ENCODE data around the gene ARHGEF3. TPM values are rescaled to one million over a fixed set of nuclear protein-coding genes. Genes with fewer than 3 reads are reported as not detected.
"Not testable (repeated sequence)": the region's sequence is repeated elsewhere in the genome, so short reads cannot be mapped to it uniquely, and the experiment has no call there.

The ARHGEF3 gene
- total RNA-seq, 2 donors from 2014 or later, result 21.1 to 43.6 TPM

DNA sequence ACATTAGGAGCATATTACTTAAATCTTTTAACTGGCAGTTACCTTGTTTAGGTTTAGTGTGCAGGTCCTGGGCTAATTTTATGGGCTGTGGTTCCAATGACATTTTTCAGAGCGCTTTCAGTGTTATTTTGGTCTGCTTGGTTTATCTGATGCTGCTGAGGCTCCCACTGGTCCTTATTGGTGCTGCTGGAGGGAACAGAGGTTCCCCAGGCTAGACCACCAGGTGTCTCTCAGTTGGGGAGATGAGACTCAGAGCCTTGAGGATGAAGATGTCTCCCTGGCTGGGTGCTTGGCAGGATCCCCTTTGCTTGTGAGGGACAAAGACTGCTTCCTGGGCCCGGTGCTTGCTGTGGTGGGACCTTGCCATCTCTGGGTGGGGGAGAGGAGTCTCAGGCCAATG is 90.4 kb downstream of the ARHGEF3 start:
- peak in 1 of 2 donors; percentile 47 for ATAC-seq (replicated peaks in 1 of 2)

GRCh38 chr3:56707412-56707811 is 94.3 kb downstream of the ARHGEF3 start:
- H3K27ac Mint-ChIP-seq; H3K36me3 Mint-ChIP-seq (ENCODE audit: insufficient read depth in 2 of 2); H3K27me3 Mint-ChIP-seq (ENCODE audit: low read depth); H3K4me3 Mint-ChIP-seq; ATAC-seq (replicated peaks in 1 of 2); H3K9me3 Mint-ChIP-seq: not testable (repeated sequence)
- peaks cover 24% of the 10 kb centered on the region for H3K4me1 Mint-ChIP-seq (ENCODE audit: low read depth)
- DNase-seq, result peak; percentile 20 to 21

More for the DNA sequence above, 90.4 kb downstream of the ARHGEF3 start:
- no peak overlapping the region for H3K27ac Mint-ChIP-seq
- peaks cover 0 to 3% of the 10 kb centered on the region in 2 donors for H3K9me3 Mint-ChIP-seq
- DNase-seq, result no peak
- peaks cover 0 to 3% of the 10 kb centered on the region in 2 donors for H3K36me3 Mint-ChIP-seq (ENCODE audit: insufficient read depth in 2 of 2)
- H3K27me3 Mint-ChIP-seq (ENCODE audit: low read depth), result no peaks in the 10 kb centered on the region
- peaks cover under 1% of the 10 kb centered on the region for H3K4me1 Mint-ChIP-seq (ENCODE audit: low read depth)
- no peak overlapping the region for H3K4me3 Mint-ChIP-seq

DNA sequence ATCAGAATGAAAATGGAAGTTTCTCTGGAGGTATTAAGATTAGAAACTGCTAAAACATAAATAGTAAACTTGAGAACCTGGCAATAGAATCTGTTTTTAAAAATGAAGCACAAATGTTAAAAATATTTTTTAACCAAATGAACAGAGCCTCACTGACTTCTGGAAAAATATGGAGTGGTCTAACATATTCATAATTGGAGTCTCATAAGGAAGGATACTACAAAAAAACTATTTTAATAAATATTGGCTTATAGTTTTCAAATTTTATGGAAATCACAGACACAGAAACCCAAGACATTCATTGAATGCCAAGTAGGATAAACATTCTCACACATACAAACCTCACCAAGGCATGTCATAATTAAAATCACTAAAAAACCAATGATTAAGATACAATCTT is 95.1 kb downstream of the ARHGEF3 start:
- ATAC-seq (replicated peaks in 1 of 2) (no peak), DNase-seq (no peak)
- no peak overlapping the region for H3K4me3 Mint-ChIP-seq
- no peaks in the 10 kb centered on the region for H3K9me3 Mint-ChIP-seq
- H3K27ac Mint-ChIP-seq, result no peak overlapping the region
- no peaks in the 10 kb centered on the region for H3K36me3 Mint-ChIP-seq (ENCODE audit: insufficient read depth in 2 of 2)
- no peaks in the 10 kb centered on the region for H3K27me3 Mint-ChIP-seq (ENCODE audit: low read depth)
- peaks cover 24% of the 10 kb centered on the region for H3K4me1 Mint-ChIP-seq (ENCODE audit: low read depth)

- Mint-ChIP-seq H3K27ac (peak overlapping the region; percentile 89), H3K36me3 (ENCODE audit: insufficient read depth in 2 of 2) (no peaks in the 10 kb centered on the region), H3K27me3 (ENCODE audit: low read depth) (no peaks in the 10 kb centered on the region), H3K9me3 (no peaks in the 10 kb centered on the region), H3K4me1 (ENCODE audit: low read depth) (peaks cover 24% of the 10 kb centered on the region), H3K4me3 (peak overlapping the region; percentile 4 to 46)
- ATAC-seq (replicated peaks in 1 of 2) (peak; percentile 43 to 49), DNase-seq (no peak)
These were observed 97.0 kb downstream of the ARHGEF3 start for GRCh38 chr3:56704706-56705105.

- ATAC-seq (replicated peaks in 1 of 2), result peak; percentile 52 to 54
These were observed 99.0 kb downstream of the ARHGEF3 start for GRCh38 chr3:56702490-56703315.

GRCh38 chr3:56700151-56700550 is 101.6 kb downstream of the ARHGEF3 start:
- Mint-ChIP-seq H3K27me3 (ENCODE audit: low read depth) (no peaks in the 10 kb centered on the region), H3K9me3 (no peaks in the 10 kb centered on the region), H3K4me3 (no peak overlapping the region), H3K4me1 (ENCODE audit: low read depth) (peaks cover 24% of the 10 kb centered on the region), H3K36me3 (ENCODE audit: insufficient read depth in 2 of 2) (no peaks in the 10 kb centered on the region), H3K27ac (no peak overlapping the region)
- ATAC-seq (replicated peaks in 1 of 2), result no peak
- DNase-seq, result no peak

More at GRCh38 chr3:56702490-56703315, 99.0 kb downstream of the ARHGEF3 start:
- H3K4me1 Mint-ChIP-seq (ENCODE audit: low read depth), result peaks cover 24% of the 10 kb centered on the region
- H3K27ac Mint-ChIP-seq, result no peak overlapping the region
- DNase-seq, result peak; percentile 46 to 60
- no peaks in the 10 kb centered on the region for H3K27me3 Mint-ChIP-seq (ENCODE audit: low read depth)
- no peaks in the 10 kb centered on the region for H3K9me3 Mint-ChIP-seq
- H3K36me3 Mint-ChIP-seq (ENCODE audit: insufficient read depth in 2 of 2), result no peaks in the 10 kb centered on the region
- no peak overlapping the region for H3K4me3 Mint-ChIP-seq

GRCh38 chr3:56694867-56695683 is 106.7 kb downstream of the ARHGEF3 start:
- H3K36me3 Mint-ChIP-seq (ENCODE audit: insufficient read depth in 2 of 2), result no peaks in the 10 kb centered on the region
- ATAC-seq (replicated peaks in 1 of 2) (peak in 1 of 2 donors; percentile 47), DNase-seq (no peak)
- H3K27ac Mint-ChIP-seq, result peak overlapping the region; percentile 7
- no peaks in the 10 kb centered on the region for H3K9me3 Mint-ChIP-seq
- peak overlapping the region; percentile 54 to 70 for H3K4me3 Mint-ChIP-seq
- H3K27me3 Mint-ChIP-seq (ENCODE audit: low read depth), result no peaks in the 10 kb centered on the region
- H3K4me1 Mint-ChIP-seq (ENCODE audit: low read depth), result peaks cover 37% of the 10 kb centered on the region

DNA sequence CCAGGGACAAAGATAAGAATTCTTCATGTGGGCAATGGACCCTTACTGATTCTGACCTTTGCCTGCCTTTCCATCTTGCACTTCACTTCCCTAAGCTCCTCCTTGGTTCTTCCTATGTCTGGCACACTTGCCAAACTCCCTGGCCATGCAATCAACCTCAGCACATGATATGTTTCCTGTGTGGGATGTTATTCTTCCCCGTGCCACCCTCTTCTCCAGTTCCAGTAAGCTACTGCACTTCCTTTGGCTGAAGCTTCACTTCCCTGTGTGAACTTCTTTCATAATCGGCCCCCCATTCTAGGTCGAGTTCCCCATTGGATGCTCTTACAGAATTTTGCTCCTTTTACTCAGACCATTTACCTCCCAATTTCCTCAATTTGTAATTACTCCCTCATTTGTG is 108.0 kb downstream of the ARHGEF3 start:
- no peak for ATAC-seq (replicated peaks in 1 of 2)
- H3K27ac Mint-ChIP-seq, result no peak overlapping the region
- peaks cover 37% of the 10 kb centered on the region for H3K4me1 Mint-ChIP-seq (ENCODE audit: low read depth)
- peak overlapping the region; percentile 55 to 90 for H3K4me3 Mint-ChIP-seq
- no peaks in the 10 kb centered on the region for H3K36me3 Mint-ChIP-seq (ENCODE audit: insufficient read depth in 2 of 2)
- no peaks in the 10 kb centered on the region for H3K9me3 Mint-ChIP-seq
- no peak for DNase-seq
- no peaks in the 10 kb centered on the region for H3K27me3 Mint-ChIP-seq (ENCODE audit: low read depth)

GRCh38 chr3:56692520-56693433 is 109.0 kb downstream of the ARHGEF3 start:
- not testable (repeated sequence) for H3K9me3 Mint-ChIP-seq; H3K36me3 Mint-ChIP-seq (ENCODE audit: insufficient read depth in 2 of 2); H3K27me3 Mint-ChIP-seq (ENCODE audit: low read depth)
- peaks cover 37% of the 10 kb centered on the region for H3K4me1 Mint-ChIP-seq (ENCODE audit: low read depth)
- peak; percentile 44 to 56 for DNase-seq
- peak overlapping the region; percentile 55 to 90 for H3K4me3 Mint-ChIP-seq
- ATAC-seq (replicated peaks in 1 of 2), result peak; percentile 93 to 97
- H3K27ac Mint-ChIP-seq, result peak overlapping the region; percentile 70

GRCh38 chr3:56692001-56692365 is 109.8 kb downstream of the ARHGEF3 start:
- not testable (repeated sequence) for DNase-seq; H3K27me3 Mint-ChIP-seq (ENCODE audit: low read depth); H3K4me3 Mint-ChIP-seq; ATAC-seq (replicated peaks in 1 of 2); H3K27ac Mint-ChIP-seq; H3K36me3 Mint-ChIP-seq (ENCODE audit: insufficient read depth in 2 of 2); H3K9me3 Mint-ChIP-seq
- H3K4me1 Mint-ChIP-seq (ENCODE audit: low read depth), result peaks cover 37% of the 10 kb centered on the region

DNA sequence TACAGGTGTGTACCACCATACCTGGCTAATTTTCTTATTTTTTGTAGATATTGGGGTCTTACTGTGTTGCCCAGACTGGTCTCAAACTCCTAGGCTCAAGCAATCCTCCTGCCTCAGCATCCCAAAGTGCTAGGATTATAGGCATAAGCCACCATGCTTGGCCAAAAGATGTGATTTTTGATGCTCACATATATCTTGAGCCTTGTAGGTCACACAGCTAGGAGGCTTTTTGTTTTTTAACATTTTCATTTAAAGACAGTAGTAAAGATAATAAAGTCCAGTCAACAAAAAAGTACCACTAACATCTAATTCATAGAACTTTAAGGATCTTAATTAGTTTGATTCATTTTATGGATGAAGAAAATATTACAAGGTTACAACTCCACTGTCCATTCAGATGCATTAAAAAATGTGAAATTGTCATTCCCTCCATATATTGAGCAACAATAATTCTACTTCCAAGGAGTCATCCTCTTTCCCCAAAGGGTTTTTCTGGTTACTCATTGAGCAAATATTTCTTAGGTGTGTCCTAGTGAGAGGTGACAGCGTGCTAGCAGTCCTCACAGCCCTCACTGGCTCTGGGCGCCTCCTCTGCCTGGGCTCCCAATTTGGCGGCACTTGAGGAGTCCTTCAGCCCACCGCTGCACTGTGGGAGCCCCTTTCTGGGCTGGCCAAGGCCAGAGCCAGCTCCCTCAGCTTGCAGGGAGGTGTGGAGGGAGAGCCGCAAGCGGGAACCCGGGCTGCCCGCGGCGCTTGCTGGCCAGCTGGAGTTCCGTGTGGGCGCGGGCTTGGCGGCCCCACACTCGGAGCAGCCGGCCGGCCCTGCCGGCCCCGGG is 110.4 kb downstream of the ARHGEF3 start:
- DNase-seq, result no peak
- H3K36me3 Mint-ChIP-seq (ENCODE audit: insufficient read depth in 2 of 2), result no peaks in the 10 kb centered on the region
- H3K27ac Mint-ChIP-seq, result no peak overlapping the region
- peaks cover 37% of the 10 kb centered on the region for H3K4me1 Mint-ChIP-seq (ENCODE audit: low read depth)
- no peak overlapping the region for H3K4me3 Mint-ChIP-seq
- H3K9me3 Mint-ChIP-seq, result no peaks in the 10 kb centered on the region
- ATAC-seq (replicated peaks in 1 of 2), result no peak
- no peaks in the 10 kb centered on the region for H3K27me3 Mint-ChIP-seq (ENCODE audit: low read depth)

GRCh38 chr3:56689303-56689702 is 112.4 kb downstream of the ARHGEF3 start:
- no peak overlapping the region for H3K4me3 Mint-ChIP-seq
- peaks cover 0 to 1% of the 10 kb centered on the region in 2 donors for H3K36me3 Mint-ChIP-seq (ENCODE audit: insufficient read depth in 2 of 2)
- no peak for ATAC-seq (replicated peaks in 1 of 2)
- no peaks in the 10 kb centered on the region for H3K27me3 Mint-ChIP-seq (ENCODE audit: low read depth)
- H3K9me3 Mint-ChIP-seq, result no peaks in the 10 kb centered on the region
- H3K4me1 Mint-ChIP-seq (ENCODE audit: low read depth), result peaks cover 20% of the 10 kb centered on the region
- H3K27ac Mint-ChIP-seq, result no peak overlapping the region
- DNase-seq, result no peak
